T1000 (cell line): ENCODE results near the gene SFI1.

Experiments
- DNase-seq: peaks from one replicate; lab custom pipeline; 2025; ENCODE audit warnings: mixed read lengths; lab: John Stamatoyannopoulos, UW

SFI1 gene

DNA sequence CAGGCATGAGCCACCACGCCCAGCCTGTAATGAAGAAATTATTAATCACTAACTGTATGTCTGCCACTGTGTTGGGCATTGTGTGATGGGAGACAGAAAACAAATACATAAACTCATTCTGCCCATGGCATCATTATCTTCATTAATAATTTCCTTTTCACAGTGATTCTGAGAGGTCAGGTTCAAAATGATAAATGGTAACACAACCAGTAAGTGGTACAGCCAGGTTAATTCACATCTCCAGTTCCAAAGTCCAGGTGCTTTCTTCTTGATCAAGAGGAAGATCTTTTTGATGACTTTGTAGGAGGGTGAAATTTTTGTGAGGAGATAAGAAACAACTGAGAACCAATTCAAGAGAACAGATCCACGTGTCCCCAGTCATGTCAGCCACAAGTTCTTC, 98.9 kb downstream of the SFI1 start:
- no peak for DNase-seq

DNA sequence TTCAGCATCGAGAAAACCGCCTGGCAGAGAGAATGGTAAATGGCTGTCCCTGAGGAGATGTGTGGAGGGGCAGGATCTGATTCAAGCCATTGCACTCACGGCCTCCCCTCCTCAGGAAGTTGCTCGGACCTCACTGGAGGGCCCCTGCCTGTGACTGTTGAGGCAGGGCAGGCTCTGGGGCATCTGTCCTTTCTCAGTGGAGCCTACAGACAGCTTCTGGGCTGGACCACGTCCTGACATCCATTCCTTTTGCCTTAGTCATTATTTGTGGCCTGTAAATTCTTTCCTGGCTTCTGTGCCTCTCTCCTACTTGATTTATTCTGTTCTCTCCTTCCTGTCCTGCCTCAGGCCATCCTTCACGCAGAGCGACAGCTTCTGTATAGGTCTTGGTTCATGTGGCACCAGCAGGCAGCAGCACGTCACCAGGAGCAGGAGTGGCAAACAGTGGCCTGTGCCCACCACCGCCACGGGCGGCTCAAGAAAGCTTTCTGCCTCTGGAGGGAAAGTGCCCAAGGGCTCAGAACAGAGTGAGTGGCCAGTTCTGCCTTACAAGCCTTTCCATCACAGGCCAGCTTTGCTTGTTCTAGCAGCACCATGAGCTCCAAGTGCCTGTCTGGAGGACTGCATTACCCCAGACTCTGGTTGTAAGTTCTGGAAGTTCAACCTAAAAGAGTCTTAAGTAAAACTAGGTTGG, 106.1 kb downstream of the SFI1 start:
- DNase-seq = peak; percentile 81

DNA sequence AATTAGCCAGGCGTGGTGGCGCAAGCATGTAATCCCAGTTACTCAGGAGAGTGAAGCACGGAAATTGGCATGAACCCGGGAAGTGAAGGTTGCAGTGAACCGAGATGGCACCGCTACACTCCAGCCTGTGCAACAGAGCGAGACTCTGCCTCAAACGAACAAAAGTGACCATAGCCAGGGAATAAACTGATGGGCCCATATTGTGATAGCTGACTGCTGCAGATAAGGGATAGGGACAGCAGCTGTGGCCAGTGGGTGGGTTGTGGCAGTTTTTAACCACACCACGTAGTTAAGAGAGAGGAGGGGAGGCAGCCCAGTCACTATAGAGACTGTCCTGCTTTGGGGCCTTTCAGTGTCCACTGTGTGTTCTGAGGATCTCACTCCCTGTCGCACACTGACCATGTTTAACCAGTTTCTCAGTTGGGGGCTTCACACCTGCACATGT, 106.8 kb downstream of the SFI1 start:
- no peak for DNase-seq

DNA sequence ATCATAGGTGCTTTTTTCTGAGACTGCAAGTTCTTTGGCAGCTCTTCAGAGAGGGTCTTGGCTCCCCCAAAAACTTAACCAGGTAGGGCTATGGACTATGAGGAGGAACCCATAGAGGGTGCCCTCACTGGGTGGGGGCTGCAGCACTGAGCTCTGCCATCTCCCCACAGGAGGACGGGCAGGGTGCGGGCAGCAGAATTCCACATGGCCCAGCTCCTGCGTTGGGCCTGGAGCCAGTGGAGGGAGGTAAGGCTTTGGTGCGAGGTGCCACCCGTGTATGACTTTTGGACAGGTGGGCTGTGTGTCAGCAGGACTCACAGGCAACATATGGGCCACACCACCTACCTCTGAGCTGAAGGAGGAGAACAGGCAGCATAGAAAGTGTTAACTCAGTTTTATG, 107.2 kb downstream of the SFI1 start:
- DNase-seq = no peak

DNA sequence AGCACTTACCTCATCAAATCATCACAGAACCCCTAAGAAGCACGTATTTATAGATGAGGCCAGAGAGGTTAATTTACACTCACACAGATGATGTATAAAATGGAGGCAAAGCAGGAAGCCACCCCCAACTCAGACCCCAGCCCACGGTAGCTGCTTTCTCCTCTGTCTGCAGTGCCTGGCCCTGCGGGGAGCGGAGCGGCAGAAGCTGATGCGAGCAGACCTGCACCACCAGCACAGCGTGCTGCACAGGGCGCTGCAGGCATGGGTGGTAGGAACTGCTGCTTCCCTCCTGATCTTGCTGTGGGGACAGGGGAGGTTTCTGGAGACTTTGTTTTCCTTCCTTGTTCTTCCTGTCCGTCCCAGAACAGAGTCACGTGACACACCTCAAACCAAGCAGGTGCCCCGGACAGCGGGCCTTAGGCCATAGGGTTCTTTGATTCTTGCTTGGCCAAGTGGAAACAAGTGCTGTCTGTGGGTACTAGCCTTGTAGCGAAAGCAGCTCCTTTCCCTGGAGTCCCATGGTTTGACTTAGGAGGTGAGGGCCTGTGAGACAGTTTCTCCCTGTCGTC, 107.9 kb downstream of the SFI1 start:
- DNase-seq = no peak

DNA sequence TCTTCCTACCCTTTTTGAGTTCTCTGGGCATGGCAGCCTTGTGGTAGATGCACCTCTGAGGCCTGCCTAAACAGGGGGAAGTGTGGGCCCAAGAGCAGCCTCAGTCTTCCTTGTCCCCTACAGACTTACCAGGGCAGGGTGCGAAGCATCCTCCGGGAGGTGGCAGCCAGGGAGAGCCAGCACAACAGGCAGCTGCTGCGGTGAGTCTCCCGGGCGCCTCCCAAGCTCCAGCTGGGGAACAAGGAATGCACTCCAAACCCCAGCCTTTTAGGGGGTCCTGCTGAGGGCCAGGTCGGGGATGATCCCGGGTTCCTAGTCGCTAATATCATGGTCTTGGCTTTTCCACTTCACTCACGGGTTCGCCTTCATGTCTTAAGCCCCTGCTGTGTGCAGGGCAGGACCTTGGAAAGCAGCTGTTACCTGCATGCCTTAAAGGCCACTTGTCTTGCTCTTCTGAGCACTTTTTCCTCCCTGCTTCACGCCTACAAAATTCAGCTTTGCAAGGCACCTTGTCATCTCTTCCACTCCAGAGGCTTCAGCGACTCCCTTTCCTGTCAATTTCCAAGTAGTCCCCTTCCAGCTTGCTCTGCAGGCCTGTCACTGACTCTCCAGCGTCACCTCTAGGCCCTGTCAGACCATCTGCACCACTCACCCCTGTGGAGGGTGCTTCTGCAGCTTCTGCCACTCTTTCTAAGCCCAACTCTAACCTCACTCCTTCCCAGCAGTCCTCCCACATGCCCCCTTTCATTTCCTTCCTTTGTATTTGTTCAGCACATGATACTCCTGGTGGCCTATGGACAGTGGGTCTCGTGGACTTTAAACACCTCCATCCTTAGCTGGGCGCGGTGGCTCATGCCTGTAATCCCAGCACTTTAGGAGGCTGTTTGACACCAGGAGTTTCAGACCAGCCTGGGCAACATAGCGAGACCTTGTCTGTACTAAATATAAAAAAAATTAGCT, 108.7 kb downstream of the SFI1 start:
- DNase-seq = no peak

DNA sequence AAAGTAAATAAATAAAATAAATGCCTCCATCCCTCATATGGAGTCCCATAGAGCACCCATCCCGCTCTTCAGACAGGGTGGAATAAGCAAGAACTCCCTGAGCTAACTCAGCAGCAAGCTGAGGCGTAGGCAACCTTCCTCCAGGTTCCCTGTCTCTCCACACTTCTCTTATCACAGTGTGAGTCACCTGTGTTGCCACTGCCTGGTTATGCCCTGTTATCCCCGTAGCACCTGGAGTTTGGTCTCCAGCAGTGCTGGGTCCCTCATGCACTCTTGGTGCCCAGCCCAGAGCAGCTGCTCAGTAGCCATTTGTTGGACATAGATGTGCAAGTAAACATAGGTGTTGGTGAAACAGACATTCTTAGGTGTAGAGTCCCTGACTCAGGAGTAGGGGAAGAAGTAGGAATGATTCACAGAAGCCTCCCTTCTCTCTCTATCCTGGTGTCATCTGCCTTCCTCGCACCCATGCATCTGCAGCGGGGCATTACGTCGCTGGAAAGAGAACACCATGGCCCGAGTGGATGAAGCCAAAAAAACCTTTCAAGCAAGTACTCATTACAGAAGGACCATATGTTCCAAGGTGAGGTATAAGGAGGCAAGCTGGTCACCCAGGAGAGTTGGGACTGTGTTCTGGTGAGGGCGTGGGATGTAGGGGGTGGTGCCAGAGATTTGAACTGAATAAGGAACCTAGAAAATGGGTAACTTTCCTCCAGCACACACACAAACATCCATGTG, 109.7 kb downstream of the SFI1 start:
- no peak for DNase-seq

DNA sequence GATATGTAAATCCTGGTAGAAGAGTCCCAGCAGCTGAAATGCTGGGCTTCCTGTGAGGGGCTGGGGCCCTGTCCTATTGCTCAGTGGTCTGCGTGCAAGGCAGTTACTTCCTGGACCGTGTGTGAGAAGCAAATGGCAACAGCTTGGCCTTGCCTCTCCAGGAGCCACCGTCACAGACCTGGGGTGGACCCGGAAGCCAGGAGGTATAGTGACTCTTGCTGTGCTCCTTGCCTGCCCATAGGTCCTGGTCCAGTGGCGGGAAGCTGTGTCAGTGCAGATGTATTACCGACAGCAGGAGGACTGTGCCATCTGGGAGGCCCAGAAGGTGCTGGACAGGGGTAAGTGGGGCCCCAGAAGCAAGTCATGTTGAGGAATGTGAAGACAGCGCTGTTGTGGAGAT, 111.4 kb downstream of the SFI1 start:
- DNase-seq = no peak

DNA sequence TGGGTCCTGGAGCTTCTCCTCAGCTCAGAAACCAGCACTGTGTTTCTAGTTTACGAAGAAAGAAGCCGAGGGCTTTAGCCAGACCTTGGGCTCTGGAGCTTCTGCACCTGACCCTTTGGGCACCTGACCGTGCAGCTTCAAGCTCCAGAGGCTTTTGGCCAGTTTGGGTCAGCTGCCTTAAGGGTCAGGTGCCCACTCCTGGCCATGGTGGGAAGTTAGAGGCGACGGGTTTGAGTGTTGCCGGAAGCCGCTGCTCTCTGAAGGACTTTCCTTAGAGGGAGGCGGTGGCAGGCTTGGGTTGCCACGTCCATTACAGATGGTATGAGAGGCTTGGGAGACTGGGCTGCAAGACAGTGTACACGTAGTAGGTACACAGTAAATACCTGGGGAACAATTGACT, 113.4 kb downstream of the SFI1 start:
- no peak for DNase-seq

DNA sequence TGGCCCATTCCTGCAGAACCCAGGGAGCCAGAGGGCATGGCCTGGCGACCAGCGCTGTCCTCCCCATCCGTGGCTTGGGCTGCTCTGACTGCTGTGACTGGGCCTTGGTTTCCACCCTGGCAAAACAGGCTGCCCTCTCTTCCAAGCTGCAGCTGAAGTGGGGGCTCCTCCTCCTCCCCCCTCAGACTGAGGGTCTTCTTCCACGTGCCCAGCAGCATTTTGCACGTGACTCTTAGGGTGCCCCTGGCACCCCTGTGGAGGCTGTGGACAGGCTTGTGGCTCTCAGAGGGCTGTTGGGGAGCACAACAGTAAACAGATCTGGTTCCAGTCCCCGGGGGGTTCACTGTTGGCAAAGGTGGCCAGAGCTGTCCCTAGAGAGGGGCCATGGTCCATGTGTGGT, 114.3 kb downstream of the SFI1 start:
- no peak for DNase-seq

DNA sequence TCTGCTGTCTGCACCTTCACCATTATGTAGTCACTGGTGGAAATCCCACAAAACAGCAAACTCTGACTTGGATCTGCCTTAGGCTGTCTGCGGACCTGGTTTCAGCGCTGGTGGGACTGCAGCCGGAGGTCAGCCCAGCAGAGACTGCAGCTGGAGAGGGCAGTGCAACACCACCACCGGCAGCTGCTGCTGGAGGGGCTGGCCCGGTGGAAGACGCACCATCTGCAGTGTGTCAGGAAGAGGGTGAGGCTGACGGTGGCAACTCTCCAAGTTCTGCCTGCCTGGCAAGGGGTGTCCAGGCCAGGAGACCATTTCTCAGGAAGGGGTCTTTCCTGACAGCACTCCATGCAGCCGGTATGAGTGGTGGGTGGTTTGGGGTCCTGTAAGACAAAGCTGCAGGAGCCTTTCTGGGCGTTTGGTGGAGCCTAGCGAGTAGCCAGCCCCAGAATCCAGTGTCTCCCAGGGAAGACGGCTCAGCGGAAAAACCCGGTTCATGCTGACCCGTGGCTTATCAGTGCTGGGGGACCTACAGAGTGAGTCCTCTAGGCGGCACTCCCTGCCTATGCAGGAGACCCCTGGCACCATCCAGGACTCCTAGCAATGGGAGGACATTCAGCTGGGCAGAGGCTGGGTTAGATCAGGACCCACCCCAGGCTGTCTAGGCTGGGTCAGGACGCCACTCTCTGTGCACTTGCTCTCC, 114.9 kb downstream of the SFI1 start:
- no peak for DNase-seq

DNA sequence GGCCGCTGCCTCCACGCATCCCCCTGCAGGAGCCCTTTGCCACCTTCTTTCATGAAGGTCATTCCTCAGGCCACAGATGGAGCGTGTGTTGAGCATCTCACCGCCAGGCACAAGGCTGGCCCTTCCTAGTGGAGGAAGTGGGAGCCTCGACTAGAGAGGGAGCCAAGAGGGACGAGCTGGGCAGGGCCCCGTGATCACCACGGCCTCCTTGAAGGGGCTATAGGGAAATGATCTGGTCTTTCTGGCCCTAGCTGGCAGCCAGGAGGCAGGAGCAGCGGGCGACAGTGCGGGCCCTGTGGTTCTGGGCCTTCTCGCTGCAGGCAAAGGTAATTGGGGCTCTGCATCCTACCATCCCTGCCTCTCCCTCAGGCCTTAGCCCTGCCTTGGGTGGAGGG, 116.6 kb downstream of the SFI1 start:
- DNase-seq = no peak

DNA sequence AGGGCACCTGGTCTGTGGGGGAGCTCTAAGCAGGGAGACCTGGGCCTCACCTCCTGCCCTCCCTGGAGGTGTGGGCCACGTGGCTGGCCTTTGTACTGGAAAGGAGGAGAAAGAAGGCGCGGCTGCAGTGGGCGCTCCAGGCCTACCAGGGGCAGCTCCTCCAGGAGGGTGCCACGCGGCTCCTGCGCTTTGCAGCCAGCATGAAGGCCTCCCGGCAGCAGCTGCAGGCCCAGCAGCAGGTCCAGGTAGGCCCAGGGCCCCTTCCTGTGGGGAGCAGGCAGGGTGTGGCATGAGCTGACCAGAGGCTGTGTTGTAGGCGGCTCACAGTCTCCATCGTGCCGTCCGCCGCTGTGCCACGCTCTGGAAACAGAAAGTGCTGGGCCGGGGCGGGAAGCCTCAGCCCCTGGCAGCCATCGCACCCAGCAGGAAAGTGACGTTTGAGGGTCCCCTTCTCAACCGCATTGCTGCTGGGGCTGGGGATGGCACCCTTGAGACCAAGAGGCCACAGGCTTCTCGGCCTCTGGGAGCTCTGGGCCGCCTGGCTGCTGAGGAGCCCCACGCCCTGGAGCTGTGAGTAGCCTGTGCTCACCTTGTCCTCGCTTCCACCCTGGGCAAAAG, 117.1 kb downstream of the SFI1 start:
- DNase-seq = no peak

DNA sequence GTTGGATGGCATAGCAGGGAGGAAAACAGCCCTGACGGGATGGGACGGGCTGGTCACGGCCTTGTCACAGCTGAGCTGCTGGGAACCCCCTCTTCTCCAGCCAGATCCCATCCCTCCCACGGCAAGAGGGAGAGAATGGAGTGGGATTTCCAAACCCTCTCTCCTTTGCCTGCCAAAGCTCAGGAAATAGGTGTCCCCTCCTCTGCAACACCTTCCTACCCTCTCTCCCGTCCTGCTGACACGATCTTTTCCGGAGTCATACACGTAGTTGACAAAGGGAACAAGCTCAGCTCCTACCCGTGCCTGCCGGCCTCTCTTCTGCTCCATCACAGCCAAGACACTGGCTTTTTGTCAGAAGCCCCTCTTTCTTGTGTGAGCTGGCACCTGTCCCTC, 117.6 kb downstream of the SFI1 start:
- DNase-seq = no peak

DNA sequence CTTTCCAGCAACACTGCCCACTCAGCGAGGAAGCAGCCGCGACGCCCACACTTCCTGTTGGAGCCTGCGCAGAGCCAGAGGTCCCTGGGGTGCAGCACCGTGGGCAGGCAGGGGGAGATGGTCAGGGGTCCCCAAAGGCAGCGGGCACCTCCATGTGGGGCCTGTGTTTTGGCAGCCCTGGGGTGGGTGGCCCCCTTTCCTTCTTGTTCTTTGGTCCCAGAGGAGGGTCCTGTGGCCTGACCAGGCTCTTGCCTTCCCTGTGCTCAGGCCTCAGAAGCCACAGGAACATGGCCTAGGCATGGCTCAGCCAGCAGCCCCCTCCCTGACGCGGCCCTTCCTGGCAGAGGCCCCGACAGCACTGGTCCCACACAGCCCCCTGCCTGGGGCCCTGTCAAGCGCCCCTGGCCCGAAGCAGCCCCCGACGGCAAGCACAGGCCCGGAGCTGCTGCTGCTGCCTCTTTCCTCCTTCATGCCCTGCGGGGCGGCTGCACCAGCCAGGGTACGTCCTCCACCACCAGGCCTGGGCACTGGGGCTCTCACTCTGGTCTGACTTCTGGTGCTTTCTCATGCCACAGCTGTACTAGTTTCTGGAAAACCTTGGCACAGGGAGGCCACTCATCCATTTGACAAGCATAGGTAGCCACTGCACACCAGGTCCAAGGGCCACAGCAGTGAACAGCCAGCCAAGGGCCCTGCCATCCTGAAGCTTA, 118.6 kb downstream of the SFI1 start:
- DNase-seq = no peak

DNA sequence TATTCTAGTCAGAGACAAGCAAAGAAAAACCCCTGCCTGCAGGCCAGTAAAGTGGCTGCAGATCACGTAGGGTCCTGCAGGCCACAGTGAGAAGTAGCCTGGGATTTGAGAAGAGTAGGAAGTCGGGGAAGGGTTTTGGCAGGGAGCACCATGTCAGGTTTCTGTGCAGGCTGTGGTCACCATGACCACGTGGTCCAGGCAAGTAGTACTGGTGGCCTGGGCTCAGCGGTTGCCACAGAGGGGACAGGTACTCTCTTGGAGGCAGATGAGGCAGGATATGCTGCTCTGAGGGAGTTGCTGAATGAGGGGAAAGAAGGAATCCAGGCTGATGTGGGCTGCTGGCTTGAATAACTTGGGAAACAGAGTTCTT, 119.1 kb downstream of the SFI1 start:
- no peak for DNase-seq

DNA sequence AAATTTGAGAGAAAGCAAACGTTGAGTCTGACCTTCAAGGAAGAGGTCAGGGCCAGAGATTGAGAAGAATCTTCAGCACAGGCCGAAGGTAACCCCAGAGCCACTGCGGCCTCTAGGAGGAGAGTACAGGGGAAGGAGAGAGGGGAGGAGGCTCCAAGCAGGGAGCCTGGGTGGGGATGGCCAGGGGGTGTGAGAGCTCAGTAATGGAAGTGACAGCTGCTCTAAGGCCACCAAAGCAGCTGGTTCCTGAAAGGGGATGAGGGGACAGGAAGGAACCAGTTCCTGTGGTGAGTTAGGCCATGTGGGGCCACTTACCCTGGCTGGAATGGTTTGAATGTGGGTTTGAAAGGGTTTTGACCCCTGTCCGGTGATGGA, 119.6 kb downstream of the SFI1 start:
- DNase-seq = no peak

DNA sequence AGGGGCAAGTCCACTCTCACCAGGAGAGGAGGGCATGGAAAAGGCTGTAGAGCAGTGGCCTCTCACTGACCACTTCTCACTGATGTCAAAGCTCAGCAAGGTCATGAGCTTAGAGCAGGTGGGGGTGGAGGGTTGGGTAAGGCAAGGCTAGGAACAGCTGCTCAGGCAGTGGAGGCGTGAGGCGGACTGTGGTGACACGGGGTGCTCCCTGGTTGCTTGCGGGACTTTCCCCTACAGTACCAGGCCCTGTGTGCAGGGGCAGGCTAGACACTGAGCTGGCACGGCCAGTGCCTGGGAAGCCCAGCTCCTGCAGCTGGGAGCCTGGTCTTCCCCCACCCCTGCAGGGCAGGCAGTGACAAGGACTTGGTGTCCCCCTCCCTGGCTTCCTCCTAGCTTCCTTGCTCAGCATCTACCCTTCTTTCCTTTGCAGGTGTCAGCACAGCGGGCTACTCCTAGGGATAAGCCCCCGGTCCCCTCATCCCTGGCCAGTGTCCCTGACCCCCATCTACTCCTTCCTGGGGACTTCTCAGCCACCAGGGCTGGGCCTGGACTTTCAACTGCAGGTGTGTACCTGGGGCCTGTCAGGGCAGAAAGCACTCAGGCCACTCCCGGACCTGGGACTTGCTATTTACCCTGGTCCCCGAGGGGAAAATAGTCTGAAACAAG, 120.1 kb downstream of the SFI1 start:
- no peak for DNase-seq

DNA sequence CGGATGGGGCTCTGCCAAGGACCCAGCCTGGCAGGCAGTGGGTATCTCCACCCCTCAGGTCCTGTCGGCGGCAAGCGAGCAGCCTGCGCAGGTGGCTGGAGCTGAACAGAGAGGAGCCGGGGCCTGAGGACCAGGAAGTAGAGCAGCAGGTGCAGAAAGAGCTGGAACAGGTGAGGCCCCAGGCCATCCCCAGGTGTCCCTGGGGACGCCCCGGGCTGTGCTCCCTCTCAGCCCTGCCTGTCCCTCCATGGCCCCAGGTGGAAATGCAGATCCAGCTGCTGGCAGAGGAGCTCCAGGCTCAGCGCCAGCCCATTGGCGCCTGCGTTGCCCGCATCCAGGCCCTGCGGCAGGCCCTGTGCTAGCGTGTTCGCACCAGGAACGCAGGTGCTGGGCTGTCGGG, 121.7 kb downstream of the SFI1 start:
- DNase-seq = no peak
